H1 (cell line): ENCODE results near the gene PRKCD. TPM values are rescaled to one million over a fixed set of nuclear protein-coding genes. Genes with fewer than 3 reads are reported as not detected.

ENCODE experiments used
- BACH1 ChIP-seq: IDR thresholded peaks from 2 replicates; pipeline ENCODE4 v1.6.1; 2012; ENCODE audit warnings: low read length, improper control_type of control experiment
- polyA plus RNA-seq, 7 experiments: library from polyadenylated mRNA; depleted of rRNA in 3 of 7; stranded (reverse) in 5 of 7; unstranded in 2 of 7; fragments of >200 nt in 5 of 7; fragments of 200-250 nt in 2 of 7; gene quantifications; 1 replicate in 5 of 7; 2 replicates in 1 of 7; 4 replicates in 1 of 7; pipeline versions ENCODE4 v1.2.1 to v1.2.3, GENCODE V29; 2011 to 2013; ENCODE audit warnings: missing spikeins in 2 of 7, mixed read lengths in 2 of 7
- total RNA-seq: library from RNA; stranded (reverse); fragmentation: NEBNext Ultra II Directional; extraction: Animal tissue kit (Norgen Biotek cat#: 25700); gene quantifications from 2 replicates; pipeline ENCODE4 v1.2.1, GENCODE V29; 2021

Gene PRKCD
- total and polyA plus RNA-seq, 2 of the 8 experiments (the other 6 are each of a cell fraction or from before 2014, with no cell fraction given), result 22.6 to 23.9 TPM

DNA sequence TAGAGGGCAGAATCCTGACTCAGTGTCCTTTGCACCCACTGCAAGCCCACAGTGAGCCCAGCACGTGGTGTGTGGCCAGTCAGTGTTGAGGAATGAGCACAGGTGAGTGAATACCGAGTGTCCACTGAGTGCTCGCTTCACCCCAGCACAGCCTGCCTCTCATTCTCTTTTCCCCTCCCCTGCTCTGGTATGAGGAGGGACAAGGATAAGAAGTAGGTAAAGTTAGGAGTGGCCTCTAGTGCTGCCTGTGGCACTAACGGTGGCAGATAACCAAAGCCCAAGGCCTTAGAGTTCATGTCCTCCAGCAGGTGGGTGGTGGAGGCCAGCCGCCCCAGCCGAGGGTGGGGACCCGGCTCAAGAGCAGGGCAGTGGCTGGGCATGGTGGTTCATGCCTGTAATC is 38.0 kb downstream of the PRKCD start (continued):
- no peak for TF ChIP-seq BACH1
- TF ChIP-seq, all 59 proteins: peak for 0
